Stimulated activated CD4-positive, alpha-beta T cell treated with anti-CD3 and anti-CD28 coated beads, Interleukin-2, amount 100 ng/mL, for 4 hours (primary cell): Measurements from ENCODE around the gene ARHGEF33.

ENCODE experiments used
- DNase-seq: peaks from one replicate; pipeline ENCODE4 v3.0.0-alpha.2; 2020; ENCODE audit warnings: low read depth

The ARHGEF33 gene

DNA sequence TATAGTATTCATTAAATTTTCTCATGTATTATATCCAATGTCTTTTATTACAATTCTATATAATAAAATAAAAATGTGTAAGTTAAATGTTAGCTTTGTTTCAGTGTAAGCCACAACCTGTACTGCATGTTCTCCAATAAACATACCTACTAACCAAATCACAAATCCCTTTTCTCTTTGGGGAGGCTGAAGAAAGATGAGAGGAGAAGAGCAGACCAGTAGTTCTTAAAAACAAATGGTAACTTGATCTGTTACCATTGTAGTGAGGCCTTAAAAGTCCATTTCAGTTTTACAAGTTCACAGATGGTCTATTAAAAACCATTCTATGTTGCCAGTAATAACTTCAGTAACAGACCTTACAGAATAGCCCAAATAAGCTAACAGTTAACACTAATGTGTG, 130.7 kb downstream of the ARHGEF33 start:
- DNase-seq = no peak

DNA sequence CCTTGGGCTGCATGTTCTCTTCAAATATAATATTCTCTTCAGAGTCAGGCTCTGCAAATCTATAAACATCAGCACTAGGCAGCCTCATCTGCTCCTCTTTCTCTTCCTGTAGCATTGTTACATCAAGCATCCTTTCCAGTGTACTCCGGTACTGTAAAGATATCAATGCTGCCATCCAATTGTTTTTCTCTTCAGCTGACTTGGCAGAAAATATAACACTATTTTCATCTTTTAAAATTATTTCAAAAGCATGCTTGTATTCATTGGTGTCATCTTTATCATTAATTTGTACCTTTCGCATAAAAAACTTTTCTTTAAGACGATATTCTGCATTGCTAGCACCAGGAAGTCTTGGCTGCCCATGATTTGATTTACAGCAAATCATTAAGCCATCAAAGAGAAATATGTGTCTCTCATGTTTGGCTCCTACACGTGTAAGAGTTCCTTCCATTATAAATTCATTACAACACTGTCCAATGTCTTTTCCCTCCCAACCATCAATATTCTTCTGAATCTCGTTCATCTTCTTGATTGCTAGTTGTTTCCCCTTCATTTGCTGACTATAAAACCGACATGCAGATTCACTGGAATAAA, 133.1 kb downstream of the ARHGEF33 start:
- no peak for DNase-seq

DNA sequence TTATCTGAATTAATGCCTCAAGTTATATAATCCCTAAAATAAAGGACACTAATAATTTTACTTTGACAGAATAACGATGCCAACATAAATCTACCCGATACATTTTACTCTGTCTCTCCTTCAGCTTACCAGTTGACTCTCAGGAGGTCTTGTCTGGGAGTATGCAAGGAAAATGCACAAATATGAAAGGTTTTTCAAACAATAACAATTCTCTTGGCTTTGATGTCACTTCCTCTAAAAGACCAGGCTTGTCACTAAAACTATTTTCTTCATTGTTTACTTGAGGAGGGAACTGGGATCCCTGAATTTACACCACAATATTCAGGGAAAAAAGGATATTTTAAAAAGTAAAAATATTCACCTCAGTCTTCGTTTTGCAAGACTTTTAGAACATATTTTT, 134.0 kb downstream of the ARHGEF33 start:
- no peak for DNase-seq

DNA sequence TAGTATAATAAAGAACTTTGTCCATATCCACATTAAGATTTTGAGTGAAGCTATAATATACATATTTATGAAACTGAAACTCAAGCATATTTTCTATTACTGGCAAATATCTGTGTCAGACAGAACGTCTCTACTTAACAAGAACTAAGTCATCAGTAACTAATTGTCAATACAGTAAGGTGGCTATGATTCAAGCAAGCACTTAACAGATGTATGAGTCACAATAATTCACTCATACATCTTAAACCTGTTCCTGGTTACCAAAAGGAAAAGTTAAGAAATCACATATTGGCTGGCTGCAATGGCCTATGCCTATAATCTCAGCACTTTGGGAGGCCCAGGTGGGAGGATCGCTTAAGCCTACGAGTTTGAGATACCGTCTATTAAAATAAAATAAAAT, 135.2 kb downstream of the ARHGEF33 start:
- no peak for DNase-seq
